Glutamatergic neuron (in vitro differentiated cells): ENCODE results near the gene DTNBP1. TPM values are rescaled to one million over a fixed set of nuclear protein-coding genes. Genes with fewer than 3 reads are reported as not detected.

ENCODE experiments used
- DNase-seq: peaks from one replicate; pipeline ENCODE4 v3.0.0; 2022
- H3K27ac Mint-ChIP-seq: one replicate; pipeline ENCODE4 v1.8.0; 2020; ENCODE audit warnings: mild to moderate bottlenecking, mixed read lengths, inconsistent platforms; ENCODE audit not compliant: unreplicated experiment
- H3K27me3 Mint-ChIP-seq: one replicate; pipeline ENCODE4 v1.8.0; 2020; ENCODE audit warnings: mild to moderate bottlenecking, moderate library complexity, mixed read lengths, inconsistent platforms; ENCODE audit not compliant: unreplicated experiment
- H3K36me3 Mint-ChIP-seq: one replicate; pipeline ENCODE4 v1.8.0; 2020; ENCODE audit warnings: mild to moderate bottlenecking, mixed read lengths, inconsistent platforms; ENCODE audit not compliant: unreplicated experiment
- H3K4me1 Mint-ChIP-seq: one replicate; pipeline ENCODE4 v1.8.0; 2020; ENCODE audit warnings: mild to moderate bottlenecking, low read depth, mixed read lengths, inconsistent platforms; ENCODE audit not compliant: unreplicated experiment
- H3K4me3 Mint-ChIP-seq: one replicate; pipeline ENCODE4 v1.8.0; 2020; ENCODE audit warnings: mild to moderate bottlenecking, mixed read lengths, inconsistent platforms; ENCODE audit not compliant: unreplicated experiment
- H3K9me3 Mint-ChIP-seq: one replicate; pipeline ENCODE4 v1.8.0; 2020; ENCODE audit warnings: mild to moderate bottlenecking, moderate library complexity, mixed read lengths, inconsistent platforms; ENCODE audit not compliant: unreplicated experiment
- total RNA-seq: library from RNA; stranded (reverse); fragmentation: NEBNext Ultra II Directional; extraction: Animal tissue kit (Norgen Biotek cat#: 25700); gene quantifications from one replicate; pipeline ENCODE4 v1.2.1, GENCODE V29; 2021; ENCODE audit not compliant: unreplicated experiment
- TF ChIP-seq, protein P1 (sequence below): fragments of 200-600 bp; sonication (generic); IDR thresholded peaks from one replicate; pipeline ENCODE4 v1.5.0; 2021; ENCODE audit not compliant: partially characterized antibody, unreplicated experiment

The DTNBP1 gene
- total RNA-seq, 1 donor from 2014 or later, result 13.2 TPM

DNA sequence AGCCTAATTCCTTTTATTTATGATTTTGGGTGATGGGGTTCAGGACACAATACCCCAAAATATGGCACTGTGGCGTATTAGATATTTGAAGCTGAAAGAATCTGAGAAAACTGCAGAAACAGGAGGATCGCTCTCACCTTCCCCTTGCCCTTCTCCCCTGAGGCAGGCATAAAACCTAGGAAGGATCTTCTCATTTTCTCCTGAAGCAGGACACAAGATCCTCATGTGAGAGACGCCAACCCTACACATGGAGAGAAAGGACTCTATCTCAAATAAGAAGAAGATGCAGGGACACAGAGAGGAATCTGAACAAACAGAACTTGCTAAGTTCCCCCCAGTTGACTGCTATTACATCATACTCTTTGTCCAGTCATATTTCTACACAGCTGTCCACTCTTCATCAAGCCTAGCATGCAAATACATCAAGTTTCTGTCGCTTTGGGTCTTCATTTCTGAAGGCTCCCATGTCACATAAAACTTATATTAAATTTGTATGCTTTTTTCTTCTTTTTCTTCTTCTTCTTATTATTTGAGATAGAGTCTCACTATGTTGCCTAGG lies 109.0 kb downstream of the DTNBP1 start:
- no peaks in the 10 kb centered on the region for H3K9me3 Mint-ChIP-seq
- no peak for DNase-seq
- peaks cover 2% of the 10 kb centered on the region for H3K27me3 Mint-ChIP-seq
- TF ChIP-seq, protein P1, sequence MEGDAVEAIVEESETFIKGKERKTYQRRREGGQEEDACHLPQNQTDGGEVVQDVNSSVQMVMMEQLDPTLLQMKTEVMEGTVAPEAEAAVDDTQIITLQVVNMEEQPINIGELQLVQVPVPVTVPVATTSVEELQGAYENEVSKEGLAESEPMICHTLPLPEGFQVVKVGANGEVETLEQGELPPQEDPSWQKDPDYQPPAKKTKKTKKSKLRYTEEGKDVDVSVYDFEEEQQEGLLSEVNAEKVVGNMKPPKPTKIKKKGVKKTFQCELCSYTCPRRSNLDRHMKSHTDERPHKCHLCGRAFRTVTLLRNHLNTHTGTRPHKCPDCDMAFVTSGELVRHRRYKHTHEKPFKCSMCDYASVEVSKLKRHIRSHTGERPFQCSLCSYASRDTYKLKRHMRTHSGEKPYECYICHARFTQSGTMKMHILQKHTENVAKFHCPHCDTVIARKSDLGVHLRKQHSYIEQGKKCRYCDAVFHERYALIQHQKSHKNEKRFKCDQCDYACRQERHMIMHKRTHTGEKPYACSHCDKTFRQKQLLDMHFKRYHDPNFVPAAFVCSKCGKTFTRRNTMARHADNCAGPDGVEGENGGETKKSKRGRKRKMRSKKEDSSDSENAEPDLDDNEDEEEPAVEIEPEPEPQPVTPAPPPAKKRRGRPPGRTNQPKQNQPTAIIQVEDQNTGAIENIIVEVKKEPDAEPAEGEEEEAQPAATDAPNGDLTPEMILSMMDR, result no peak
- no peaks in the 10 kb centered on the region for H3K36me3 Mint-ChIP-seq
- H3K4me1 Mint-ChIP-seq, result peaks cover 10% of the 10 kb centered on the region
- no peak overlapping the region for H3K4me3 Mint-ChIP-seq
- H3K27ac Mint-ChIP-seq, result no peak overlapping the region

DNA sequence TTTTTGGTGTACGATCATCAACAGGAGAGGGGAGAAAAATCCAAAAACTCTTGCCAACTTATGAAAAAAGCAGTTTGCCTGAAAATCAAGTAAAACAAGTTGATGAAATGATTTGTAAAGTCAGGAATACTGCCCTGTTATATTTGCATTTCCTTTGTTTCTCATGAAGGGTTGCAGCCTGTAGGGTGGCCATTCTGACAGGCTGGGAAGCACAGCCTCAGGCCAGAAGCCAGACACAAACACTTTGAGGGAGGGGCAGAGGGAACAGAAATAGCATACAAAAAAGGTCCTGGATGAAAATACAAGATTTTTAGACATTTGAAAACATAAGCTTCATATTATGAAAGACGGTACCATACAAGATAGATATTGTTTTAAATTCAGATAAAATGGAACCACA lies 109.8 kb downstream of the DTNBP1 start:
- H3K4me3 Mint-ChIP-seq, result no peak overlapping the region
- H3K27ac Mint-ChIP-seq, result no peak overlapping the region

DNA sequence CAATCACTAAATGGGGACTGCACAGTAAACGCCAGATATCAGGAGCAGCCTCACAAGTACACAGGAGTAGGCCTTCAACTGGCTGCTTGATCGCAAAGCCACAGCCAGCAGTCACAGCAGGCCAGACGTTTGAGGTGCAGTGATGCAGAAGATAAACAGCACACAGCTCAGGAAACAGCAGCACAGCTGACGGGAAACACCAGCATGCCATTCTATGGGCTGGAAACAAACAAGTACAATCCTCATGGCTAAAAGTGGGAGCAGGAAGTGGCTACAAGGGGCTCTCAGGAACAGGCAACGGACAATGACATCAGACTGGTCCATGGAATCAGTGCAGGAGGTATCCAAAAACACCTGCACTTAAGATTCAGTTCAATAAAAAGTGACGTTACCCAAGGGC lies 111.0 kb downstream of the DTNBP1 start:
- Mint-ChIP-seq H3K9me3 (no peaks in the 10 kb centered on the region), H3K27ac (no peak overlapping the region), H3K27me3 (peaks cover 2% of the 10 kb centered on the region), H3K4me1 (peaks cover 12% of the 10 kb centered on the region), H3K4me3 (no peak overlapping the region), H3K36me3 (no peaks in the 10 kb centered on the region)
- TF ChIP-seq, protein P1, result no peak
- DNase-seq, result no peak

More for the DNA sequence above, 109.8 kb downstream of the DTNBP1 start:
- TF ChIP-seq, protein P1, result no peak
- H3K4me1 Mint-ChIP-seq, result peaks cover 10% of the 10 kb centered on the region
- peaks cover 2% of the 10 kb centered on the region for H3K27me3 Mint-ChIP-seq
- DNase-seq, result no peak
- no peaks in the 10 kb centered on the region for H3K36me3 Mint-ChIP-seq
- no peaks in the 10 kb centered on the region for H3K9me3 Mint-ChIP-seq

DNA sequence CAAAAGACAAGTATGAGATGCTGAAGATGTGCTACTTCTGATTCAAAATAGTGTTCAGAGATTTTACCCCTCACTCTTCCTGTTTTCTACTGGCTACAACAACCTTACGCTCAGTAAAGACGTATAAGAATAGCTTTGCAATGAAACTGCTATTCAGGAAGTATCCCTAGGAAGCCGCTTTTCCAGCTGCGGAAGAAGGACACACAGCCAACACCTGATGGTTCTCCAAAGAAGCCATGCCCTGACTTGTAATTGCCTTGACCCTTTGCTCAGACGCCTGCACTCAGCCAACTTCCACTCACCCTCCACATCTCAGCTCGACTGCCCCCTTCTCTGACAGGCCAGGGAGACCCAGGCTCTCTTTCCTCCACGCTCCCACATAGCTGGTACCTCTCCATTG lies 111.6 kb downstream of the DTNBP1 start:
- Mint-ChIP-seq H3K9me3 (no peaks in the 10 kb centered on the region), H3K27me3 (no peaks in the 10 kb centered on the region), H3K4me1 (peaks cover 12% of the 10 kb centered on the region), H3K36me3 (no peaks in the 10 kb centered on the region), H3K27ac (no peak overlapping the region), H3K4me3 (no peak overlapping the region)
- TF ChIP-seq, protein P1, result no peak
- DNase-seq, result no peak

DNA sequence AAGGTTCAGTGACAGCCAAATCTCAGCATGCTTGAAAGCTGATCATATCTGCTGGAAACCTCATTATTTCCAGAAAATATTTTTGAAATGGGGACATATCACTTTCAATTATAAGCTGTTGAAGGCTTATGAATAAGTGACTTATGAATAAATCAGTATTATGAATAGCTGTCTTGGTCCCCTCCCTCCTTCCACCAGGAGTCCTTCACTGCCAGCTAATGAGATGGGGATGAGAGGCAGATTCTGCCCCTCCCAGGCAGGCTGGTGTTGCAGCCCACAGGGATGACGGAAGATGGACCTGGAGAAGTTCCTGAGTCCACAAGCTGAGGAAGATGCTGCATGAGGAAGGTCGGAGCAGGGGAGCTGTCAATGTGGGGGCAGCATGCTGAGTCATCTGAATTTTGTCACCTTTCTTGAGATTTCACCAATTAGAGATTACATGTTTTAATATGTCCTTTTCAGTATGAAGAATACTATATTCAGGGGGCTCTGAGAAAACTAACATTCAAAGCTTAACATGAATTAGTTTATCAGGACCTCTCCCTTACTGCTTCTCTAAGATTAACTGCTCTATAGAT lies 112.2 kb downstream of the DTNBP1 start:
- peaks cover 12% of the 10 kb centered on the region for H3K4me1 Mint-ChIP-seq
- H3K27ac Mint-ChIP-seq, result no peak overlapping the region
- no peaks in the 10 kb centered on the region for H3K9me3 Mint-ChIP-seq
- H3K27me3 Mint-ChIP-seq, result no peaks in the 10 kb centered on the region
- H3K36me3 Mint-ChIP-seq, result no peaks in the 10 kb centered on the region
- no peak for DNase-seq
- peak overlapping the region; percentile 30 for H3K4me3 Mint-ChIP-seq
- TF ChIP-seq, protein P1, result no peak
